Measurements from ENCODE around the gene STARD13.

Gene STARD13

GRCh38 chr13:33318744-33319143, 33.2 kb upstream of the STARD13 start:
- TF ChIP-seq CTCF (IDR thresholded peaks at IDR 0.05) = no peak
- no peak for DNase-seq (ENCODE audit: low spot score)
- Histone ChIP-seq H3K27ac (no peak overlapping the region), H3K4me3 (no peak overlapping the region)

GRCh38 chr13:33318037-33318436, 32.5 kb upstream of the STARD13 start:
- no peak for TF ChIP-seq CTCF (IDR thresholded peaks at IDR 0.05)
- Histone ChIP-seq H3K27ac (no peak overlapping the region), H3K4me3 (no peak overlapping the region)
- no peak for DNase-seq (ENCODE audit: low spot score)

- TF ChIP-seq CTCF (IDR thresholded peaks at IDR 0.05) = no peak
- no peak for DNase-seq (ENCODE audit: low spot score)
- Histone ChIP-seq H3K27ac (no peak overlapping the region), H3K4me3 (no peak overlapping the region)
Observed at GRCh38 chr13:33316890-33317289, 31.3 kb upstream of the STARD13 start.

- DNase-seq (ENCODE audit: low spot score) = no peak
- no peak overlapping the region for H3K27ac ChIP-seq
- no peak for TF ChIP-seq CTCF (IDR thresholded peaks at IDR 0.05)
- no peak overlapping the region for H3K4me3 ChIP-seq
Observed at GRCh38 chr13:33313504-33313903, 27.9 kb upstream of the STARD13 start.

GRCh38 chr13:33312861-33313212, 27.3 kb upstream of the STARD13 start:
- H3K4me3 ChIP-seq = no peak overlapping the region
- DNase-seq (ENCODE audit: low spot score) = no peak
- TF ChIP-seq CTCF (IDR thresholded peaks at IDR 0.05) = no peak
- H3K27ac ChIP-seq = peak overlapping the region in 1 of 2 donors; percentile 13

GRCh38 chr13:33312150-33312860, 26.8 kb upstream of the STARD13 start:
- H3K27ac ChIP-seq = peak overlapping the region in 1 of 2 donors; percentile 13

More at GRCh38 chr13:33312150-33312860, 26.8 kb upstream of the STARD13 start:
- no peak overlapping the region for H3K4me3 ChIP-seq
- no peak for DNase-seq (ENCODE audit: low spot score)
- no peak for TF ChIP-seq CTCF (IDR thresholded peaks at IDR 0.05)
